Gastroesophageal sphincter (tissue), 4 donors: ENCODE measurements around the gene CHTF18. TPM values are rescaled to one million over a fixed set of nuclear protein-coding genes. Genes with fewer than 3 reads are reported as not detected.
"Not testable (repeated sequence)": the region's sequence is repeated elsewhere in the genome, so short reads cannot be mapped to it uniquely, and the experiment has no call there.

Experiments used
- ATAC-seq: fragments of 150-250 bp; one replicate; pipeline ENCODE4 v1.9.1; 2016; ENCODE audit warnings: mild to moderate bottlenecking, moderate library complexity
- H3K27ac ChIP-seq, 4 donors: fragments of 200-600 bp; sonication (generic) in 3 of 4; 1 replicate in 3 of 4; 2 replicates in 1 of 4; pipeline ENCODE4 v1.5.1; 2016 to 2019
- H3K27me3 ChIP-seq: fragments of 200-600 bp; sonication (generic); one replicate; pipeline ENCODE4 v1.5.1; 2019
- H3K36me3 ChIP-seq, 2 donors: fragments of 200-600 bp; sonication (generic); one replicate each; pipeline ENCODE4 v1.5.1; 2019; ENCODE audit warnings: control low read depth in 1 of 2
- H3K4me1 ChIP-seq, 3 donors: fragments of 200-600 bp; sonication (generic); 1 replicate in 2 of 3; 2 replicates in 1 of 3; pipeline ENCODE4 v1.5.1; 2016 to 2019; ENCODE audit warnings: control low read depth in 2 of 3
- H3K4me3 ChIP-seq, 2 donors: fragments of 200-600 bp; sonication (generic); one replicate each; pipeline ENCODE4 v1.5.1; 2019; ENCODE audit warnings: mild to moderate bottlenecking in 1 of 2, moderate library complexity in 1 of 2
- H3K9me3 ChIP-seq, 3 donors: fragments of 200-600 bp; sonication (generic); one replicate each; pipeline ENCODE4 v1.5.1; 2017 to 2019; ENCODE audit warnings: control low read depth in 2 of 3
- EP300 ChIP-seq: sonication (generic); formaldehyde crosslinking; IDR thresholded peaks from one replicate; pipeline ENCODE4 v1.6.1; 2017; ENCODE audit warnings: antibody characterized with exemption, mild to moderate bottlenecking
- POLR2A ChIP-seq, 2 donors: fragments of 450-650 bp; IDR thresholded peaks; one replicate each; pipeline ENCODE4 v1.6.1; 2017; ENCODE audit warnings: antibody characterized with exemption in 2 of 2, mild to moderate bottlenecking in 2 of 2, moderate library complexity in 1 of 2
- POLR2AphosphoS5 ChIP-seq: sonication (generic); formaldehyde crosslinking; IDR thresholded peaks from one replicate; pipeline ENCODE4 v1.6.1; 2017; ENCODE audit warnings: antibody characterized with exemption
- WGBS, 2 donors: methylation state at CpG; one replicate each; pipeline ENCODE4 v1.1.5; 2018; ENCODE audit warnings: low coverage in 1 of 2; 5-methylcytosine and 5-hydroxymethylcytosine counted together
- total RNA-seq, 4 donors: library from RNA; depleted of rRNA; stranded (reverse); fragments of >200 nt; gene quantifications; one replicate each; pipeline ENCODE4 v1.1.0, GENCODE V29; 2016
- TF ChIP-seq, protein P1 (sequence below), 4 experiments: fragments of 200-600 bp in 2 of 4; fragments of 450-650 bp in 2 of 4; sonication (generic) in 1 of 4; IDR thresholded peaks; one replicate each; pipeline ENCODE4 v1.5.1; 2017 to 2019; ENCODE audit warnings: antibody characterized with exemption in 4 of 4, mild to moderate bottlenecking in 2 of 4, moderate library complexity in 2 of 4

Gene CHTF18
- total RNA-seq, 4 donors from 2014 or later: 4.6 to 10.9 (median 8.3) TPM

DNA sequence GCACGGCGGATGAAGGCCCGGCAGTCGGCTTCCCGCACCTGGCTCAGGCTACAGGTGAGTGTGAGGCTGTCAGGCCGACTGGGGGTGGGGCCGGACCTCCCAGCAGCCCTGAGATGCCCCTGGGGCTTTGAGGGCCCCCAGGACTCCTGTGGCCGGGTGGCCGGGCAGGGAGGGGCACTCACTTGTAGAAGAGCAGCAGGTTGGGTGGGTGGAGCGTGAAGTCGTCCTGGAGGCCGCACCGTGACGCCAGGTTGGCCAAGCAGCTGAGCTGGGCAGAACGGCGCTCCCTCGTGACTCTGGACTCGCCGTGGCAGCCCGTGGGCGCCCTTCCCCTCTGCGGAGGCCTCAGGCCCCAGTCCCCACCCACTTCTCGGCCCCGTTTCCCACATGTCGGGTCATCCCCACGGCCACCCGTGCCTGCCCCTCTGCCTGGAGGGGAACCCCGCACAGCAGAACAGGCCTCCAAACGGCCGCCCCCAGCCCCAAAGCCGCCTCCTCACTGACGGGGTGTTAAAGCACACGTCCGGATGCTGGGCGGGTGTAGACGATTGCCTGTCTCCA lies 13.1 kb upstream of the CHTF18 start:
- ATAC-seq: no peak
- Histone ChIP-seq H3K36me3 (no peaks in the 10 kb centered on the region), H3K27me3 (peaks cover 72% of the 10 kb centered on the region), H3K4me1 (no peaks in the 10 kb centered on the region), H3K4me3 (no peak overlapping the region), H3K27ac (no peak overlapping the region), H3K9me3 (no peaks in the 10 kb centered on the region)
- 80% methylated on average over 2 of the region's 36 CpGs; no CpG with 5 or more reads in 1 of the 2 donors for WGBS, 2 donors
- TF ChIP-seq POLR2AphosphoS5: no peak
- TF ChIP-seq, protein P1, sequence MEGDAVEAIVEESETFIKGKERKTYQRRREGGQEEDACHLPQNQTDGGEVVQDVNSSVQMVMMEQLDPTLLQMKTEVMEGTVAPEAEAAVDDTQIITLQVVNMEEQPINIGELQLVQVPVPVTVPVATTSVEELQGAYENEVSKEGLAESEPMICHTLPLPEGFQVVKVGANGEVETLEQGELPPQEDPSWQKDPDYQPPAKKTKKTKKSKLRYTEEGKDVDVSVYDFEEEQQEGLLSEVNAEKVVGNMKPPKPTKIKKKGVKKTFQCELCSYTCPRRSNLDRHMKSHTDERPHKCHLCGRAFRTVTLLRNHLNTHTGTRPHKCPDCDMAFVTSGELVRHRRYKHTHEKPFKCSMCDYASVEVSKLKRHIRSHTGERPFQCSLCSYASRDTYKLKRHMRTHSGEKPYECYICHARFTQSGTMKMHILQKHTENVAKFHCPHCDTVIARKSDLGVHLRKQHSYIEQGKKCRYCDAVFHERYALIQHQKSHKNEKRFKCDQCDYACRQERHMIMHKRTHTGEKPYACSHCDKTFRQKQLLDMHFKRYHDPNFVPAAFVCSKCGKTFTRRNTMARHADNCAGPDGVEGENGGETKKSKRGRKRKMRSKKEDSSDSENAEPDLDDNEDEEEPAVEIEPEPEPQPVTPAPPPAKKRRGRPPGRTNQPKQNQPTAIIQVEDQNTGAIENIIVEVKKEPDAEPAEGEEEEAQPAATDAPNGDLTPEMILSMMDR (IDR thresholded peaks at IDR 0.05): no peak
- TF ChIP-seq POLR2A (IDR thresholded peaks at IDR 0.05): no peak
- TF ChIP-seq EP300: no peak

DNA sequence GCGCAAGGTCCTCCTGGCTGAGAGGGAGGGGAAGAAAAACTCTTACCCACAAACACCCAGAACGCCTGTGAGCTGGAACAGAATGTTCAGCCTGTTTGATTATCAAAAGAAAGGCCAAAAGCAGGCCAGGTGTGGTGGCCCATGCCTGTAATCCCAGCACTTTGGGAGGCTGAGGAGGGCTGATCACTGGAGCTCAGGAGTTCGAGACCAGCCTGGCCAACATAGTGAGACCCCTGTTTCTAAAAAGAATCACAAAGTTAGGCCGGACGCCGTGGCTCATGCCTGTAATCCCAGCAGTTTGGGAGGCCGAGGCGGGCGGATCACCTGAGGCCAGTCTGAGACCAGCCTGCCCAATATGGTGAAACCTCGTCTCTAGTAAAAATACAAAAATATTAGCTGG lies 12.1 kb upstream of the CHTF18 start:
- peaks cover 72% of the 10 kb centered on the region for H3K27me3 ChIP-seq

DNA sequence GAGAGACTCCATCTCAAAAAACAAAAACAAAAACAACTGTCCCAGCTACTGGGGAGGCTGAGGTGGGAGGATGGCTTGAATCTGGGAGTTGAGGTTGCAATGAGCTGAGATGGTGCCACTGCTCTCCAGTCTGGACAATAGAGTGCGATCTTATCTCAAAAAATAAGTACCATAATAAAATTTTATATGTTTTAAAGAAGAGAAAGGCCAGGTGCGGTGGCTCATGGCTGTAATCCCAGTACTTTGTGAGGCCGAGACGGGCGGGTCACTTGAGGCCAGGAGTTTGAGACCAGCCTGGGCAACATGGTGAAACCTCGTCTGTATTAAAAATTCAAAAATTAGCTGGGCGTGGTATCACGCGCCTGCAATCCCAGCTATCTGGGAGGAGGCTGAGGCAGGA lies 11.6 kb upstream of the CHTF18 start:
- H3K27ac ChIP-seq: no peak overlapping the region
- TF ChIP-seq, protein P1 (IDR thresholded peaks at IDR 0.05): no peak
- no peak for TF ChIP-seq POLR2A (IDR thresholded peaks at IDR 0.05)
- no peak for TF ChIP-seq POLR2AphosphoS5
- TF ChIP-seq EP300: no peak
- 84 to 85% methylated on average over 6 to 9 of the region's 9 CpGs for WGBS, 2 donors
- no peaks in the 10 kb centered on the region for H3K4me1 ChIP-seq
- H3K9me3 ChIP-seq: no peaks in the 10 kb centered on the region
- peaks cover 77% of the 10 kb centered on the region for H3K27me3 ChIP-seq
- H3K4me3 ChIP-seq: no peak overlapping the region
- ATAC-seq: no peak
- H3K36me3 ChIP-seq: no peaks in the 10 kb centered on the region

More for the DNA sequence above, 12.1 kb upstream of the CHTF18 start:
- H3K36me3 ChIP-seq, H3K4me3 ChIP-seq, H3K27ac ChIP-seq, H3K4me1 ChIP-seq, ATAC-seq, H3K9me3 ChIP-seq: not testable (repeated sequence)
- 73% methylated on average over 2 of the region's 10 CpGs; no CpG with 5 or more reads in 1 of the 2 donors for WGBS, 2 donors

DNA sequence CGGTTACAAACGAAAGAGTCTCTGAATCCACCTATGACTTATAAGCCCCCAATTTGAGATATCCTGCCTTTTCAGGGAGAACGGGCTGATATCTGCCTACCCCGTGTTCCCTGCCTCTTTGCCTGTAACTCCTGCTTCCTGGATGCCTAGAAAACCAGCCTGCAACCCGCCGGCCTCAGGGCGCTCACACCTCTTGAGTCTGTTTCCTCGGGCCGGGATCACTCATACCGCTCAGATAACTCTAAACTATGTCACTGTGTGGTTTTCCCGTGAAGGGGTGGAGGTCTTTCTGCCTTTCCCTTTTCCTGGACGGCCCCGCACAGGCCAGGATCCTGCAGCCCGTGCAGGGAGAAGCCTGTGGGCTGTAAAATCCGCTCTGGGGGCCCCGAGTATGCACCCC lies 10.6 kb upstream of the CHTF18 start:
- Histone ChIP-seq H3K27ac (no peak overlapping the region), H3K27me3 (peaks cover 87% of the 10 kb centered on the region), H3K9me3 (no peaks in the 10 kb centered on the region), H3K36me3 (no peaks in the 10 kb centered on the region), H3K4me3 (no peak overlapping the region), H3K4me1 (no peaks in the 10 kb centered on the region)
- WGBS, 2 donors: 27 to 30% methylated on average over 9 to 13 of the region's 16 CpGs
- TF ChIP-seq EP300: no peak
- TF ChIP-seq, protein P1 (IDR thresholded peaks at IDR 0.05): no peak
- TF ChIP-seq POLR2AphosphoS5: no peak
- TF ChIP-seq POLR2A (IDR thresholded peaks at IDR 0.05): no peak
- ATAC-seq: no peak

DNA sequence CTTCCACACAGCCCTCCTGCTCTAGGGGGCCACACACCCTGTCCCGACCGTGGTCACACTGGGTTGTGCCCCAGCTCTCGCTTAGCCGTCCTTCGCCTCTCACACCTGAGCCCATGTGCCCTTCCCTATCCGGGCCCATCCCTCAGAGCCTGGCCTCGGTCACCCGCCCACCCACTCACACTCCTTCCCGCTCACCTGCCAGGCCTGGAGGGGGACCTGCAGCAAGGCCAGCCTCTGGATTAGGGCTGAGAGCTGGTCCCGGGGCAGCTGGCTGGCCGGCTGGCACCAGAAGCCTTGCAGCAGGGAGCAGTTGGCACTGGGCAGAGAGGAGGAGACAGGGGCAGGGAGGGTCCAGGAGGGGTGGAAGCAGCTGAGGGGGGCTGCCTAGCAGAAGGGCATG lies 10.0 kb upstream of the CHTF18 start:
- H3K4me1 ChIP-seq: peaks cover 0 to 5% (median under 1%) of the 10 kb centered on the region in 3 donors
- H3K4me3 ChIP-seq: no peak overlapping the region
- H3K9me3 ChIP-seq: no peaks in the 10 kb centered on the region
- WGBS, 2 donors: no CpG with 5 or more reads among the region's 11 CpGs
- H3K27me3 ChIP-seq: peaks cover 93% of the 10 kb centered on the region
- H3K36me3 ChIP-seq: no peaks in the 10 kb centered on the region
- H3K27ac ChIP-seq: no peak overlapping the region
- TF ChIP-seq EP300 (no peak), POLR2AphosphoS5 (no peak)
- ATAC-seq: no peak

DNA sequence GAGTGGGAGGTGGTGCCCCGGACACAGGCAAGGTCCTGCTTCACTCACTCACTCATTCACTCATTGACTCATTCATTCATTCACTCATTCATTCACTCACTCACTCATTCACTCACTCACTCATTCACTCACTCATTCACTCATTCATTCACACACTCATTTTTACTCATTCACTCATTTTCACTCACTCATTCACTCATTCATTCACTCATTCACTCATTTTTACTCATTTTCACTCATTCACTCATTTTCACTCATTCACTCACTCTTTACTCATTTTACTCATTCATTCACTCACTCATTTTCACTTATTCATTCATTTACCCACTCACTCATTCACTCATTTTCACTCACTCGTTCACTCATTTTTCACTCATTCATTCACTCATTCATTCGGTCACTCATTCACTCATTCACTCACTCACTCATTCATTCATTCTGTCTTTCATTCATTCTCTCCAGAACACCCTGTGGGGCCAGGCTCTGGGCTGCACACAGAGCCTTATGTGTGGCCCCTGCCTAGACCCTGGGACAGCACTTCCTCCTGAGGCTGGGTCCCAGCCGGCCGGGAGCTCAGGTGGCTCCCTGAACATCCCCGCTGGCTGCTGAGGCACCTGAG lies 9.4 kb upstream of the CHTF18 start:
- TF ChIP-seq POLR2AphosphoS5 (no peak), POLR2A (IDR thresholded peaks at IDR 0.05) (no peak), EP300 (no peak)
- TF ChIP-seq, protein P1 (IDR thresholded peaks at IDR 0.05): no peak

More for the DNA sequence above, 9.4 kb upstream of the CHTF18 start:
- ATAC-seq: no peak
- no peaks in the 10 kb centered on the region for H3K36me3 ChIP-seq
- WGBS, 2 donors: 78 to 92% methylated on average over 2 to 3 of the region's 6 CpGs
- H3K4me1 ChIP-seq: peaks cover 0 to 11% (median 6%) of the 10 kb centered on the region in 3 donors
- H3K9me3 ChIP-seq: no peaks in the 10 kb centered on the region
- no peak overlapping the region for H3K4me3 ChIP-seq
- H3K27ac ChIP-seq: no peak overlapping the region
- H3K27me3 ChIP-seq: peaks cover 96% of the 10 kb centered on the region
